GM19025 (cell line): Measurements from ENCODE around the gene HSFX2.
"Not testable (repeated sequence)": the region's sequence is repeated elsewhere in the genome, so short reads cannot be mapped to it uniquely, and the experiment has no call there.

ENCODE experiments used
- ATAC-seq: cut with Tn5 transposase; IDR thresholded peaks from one replicate; pipeline ENCODE4 v1.9.1; 2021; ENCODE audit warnings: mild to moderate bottlenecking, low read depth, moderate library complexity; ENCODE audit not compliant: unreplicated experiment

The HSFX2 gene

DNA sequence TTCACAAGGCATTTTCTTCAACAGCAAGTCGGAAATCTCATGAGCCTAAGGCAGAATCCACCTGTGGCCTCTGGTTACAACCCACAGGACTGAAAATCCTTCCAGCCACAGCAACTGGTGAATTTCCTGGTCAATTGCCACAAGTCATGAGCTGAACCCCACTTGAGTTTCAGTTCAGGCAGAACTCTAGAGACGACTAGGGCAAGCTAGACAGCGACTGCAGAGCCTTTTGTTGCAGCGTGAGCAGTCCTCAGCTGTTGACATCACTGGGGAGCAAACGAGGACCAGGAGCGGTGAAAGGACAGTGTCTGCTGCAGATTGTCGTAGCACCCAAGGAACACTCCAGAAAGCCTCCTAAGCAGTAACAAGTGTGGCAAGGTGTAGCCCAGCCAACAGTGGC is 829 bp upstream of the HSFX2 start:
- not testable (repeated sequence) for ATAC-seq

DNA sequence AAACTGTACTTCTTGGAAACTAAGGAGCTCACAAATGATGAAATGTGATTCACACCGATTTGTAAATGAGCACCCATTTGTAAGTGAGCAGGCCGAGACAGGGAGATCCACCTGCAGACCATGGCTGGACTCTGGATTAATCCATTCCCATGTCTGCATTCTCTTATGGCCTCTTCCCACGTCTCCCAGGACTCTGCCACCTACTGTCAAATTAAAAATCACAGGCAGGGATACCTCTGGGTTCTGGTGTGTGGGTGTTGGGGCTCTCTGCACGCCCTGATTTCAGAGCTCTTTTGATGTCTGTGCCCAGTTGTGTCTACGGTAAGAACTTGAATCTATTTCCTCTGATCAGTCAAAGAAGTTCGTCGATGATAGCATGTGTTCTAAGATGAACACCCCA is 4.1 kb downstream of the HSFX2 start:
- not testable (repeated sequence) for ATAC-seq

GRCh38 chrX:149587359-149587758 is 7.8 kb downstream of the HSFX2 start, which contains the start of gene MAGEA9B:
Gene MAGEA9B, minus strand, starts transcription at chrX:149587459. Its CDS starts 4,280 bp downstream, at chrX:149583179.
- ATAC-seq: not testable (repeated sequence)

- ATAC-seq: not testable (repeated sequence)
Measured at GRCh38 chrX:149585631-149586030, 9.5 kb downstream of the HSFX2 start.

GRCh38 chrX:149573456-149573855 is 21.7 kb downstream of the HSFX2 start:
- peak; percentile 100 for ATAC-seq

- no peak for ATAC-seq
Measured at GRCh38 chrX:149572743-149573142, 22.4 kb downstream of the HSFX2 start.

DNA sequence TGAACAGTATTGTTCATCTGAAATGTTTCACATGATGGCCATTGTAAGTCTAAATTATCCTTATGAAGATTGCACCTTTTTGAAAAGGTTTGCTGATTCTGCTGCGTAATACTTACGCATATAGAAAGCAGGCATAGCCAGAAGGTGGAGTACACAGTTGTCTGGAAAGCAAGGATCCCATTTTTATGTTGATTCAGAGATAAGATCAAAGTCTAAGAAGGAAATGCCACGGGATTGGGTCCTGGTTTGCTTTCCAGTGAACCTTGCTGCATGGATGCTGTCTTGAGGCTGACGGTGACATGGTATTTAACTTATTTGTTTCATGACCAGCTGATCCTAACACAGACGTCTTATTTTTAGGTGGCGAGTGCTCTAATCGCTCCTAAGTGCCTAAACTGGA is 23.3 kb downstream of the HSFX2 start:
- no peak for ATAC-seq

DNA sequence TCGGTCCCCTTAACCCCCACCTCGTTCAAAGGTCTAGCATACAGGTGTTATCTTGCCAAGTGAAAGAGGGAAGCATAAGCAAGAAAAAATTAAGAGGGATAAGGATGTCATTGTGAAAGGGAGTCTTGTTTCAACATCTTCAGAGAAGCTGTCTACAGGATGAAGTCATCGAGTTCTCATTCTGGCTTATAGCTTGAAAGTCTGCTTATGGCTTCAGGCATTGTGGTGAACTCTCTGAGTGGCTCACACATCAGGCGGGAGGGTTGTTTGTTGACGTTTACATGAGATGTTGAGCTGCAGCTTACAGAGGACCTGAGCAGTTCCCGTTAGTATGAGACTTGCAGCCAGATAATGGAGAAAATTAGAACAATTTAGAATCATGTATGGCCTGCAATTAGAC is 24.4 kb downstream of the HSFX2 start:
- ATAC-seq: no peak

GRCh38 chrX:149569770-149570169 is 25.3 kb downstream of the HSFX2 start:
- no peak for ATAC-seq

DNA sequence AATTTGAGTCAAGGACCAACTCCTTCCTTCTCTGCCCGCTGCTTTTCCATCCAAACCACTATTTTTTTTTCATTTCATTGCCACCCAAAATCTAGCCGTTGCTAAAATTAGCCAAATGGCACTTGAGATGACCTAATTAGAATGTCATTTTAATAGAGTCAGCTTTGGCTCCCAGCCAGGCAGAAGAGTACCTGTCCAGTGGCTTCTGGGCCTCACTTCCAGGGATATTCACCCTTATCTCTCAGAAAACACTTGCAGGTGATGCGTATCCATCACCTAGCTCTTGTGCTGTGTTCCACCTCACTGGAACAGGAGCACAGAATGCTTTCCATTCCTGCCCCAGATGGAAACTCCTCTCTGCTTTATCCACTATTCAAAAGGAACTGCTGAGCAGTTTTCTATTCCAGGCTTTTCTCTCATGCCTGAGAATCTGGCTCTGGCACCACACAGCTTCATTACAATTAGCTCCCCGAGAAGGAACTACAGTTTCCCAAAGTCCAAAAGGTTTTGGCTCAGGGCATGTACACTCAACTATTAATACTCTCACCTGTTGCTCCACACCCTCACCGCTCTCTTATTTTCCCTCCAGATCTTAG is 26.3 kb downstream of the HSFX2 start:
- no peak for ATAC-seq

DNA sequence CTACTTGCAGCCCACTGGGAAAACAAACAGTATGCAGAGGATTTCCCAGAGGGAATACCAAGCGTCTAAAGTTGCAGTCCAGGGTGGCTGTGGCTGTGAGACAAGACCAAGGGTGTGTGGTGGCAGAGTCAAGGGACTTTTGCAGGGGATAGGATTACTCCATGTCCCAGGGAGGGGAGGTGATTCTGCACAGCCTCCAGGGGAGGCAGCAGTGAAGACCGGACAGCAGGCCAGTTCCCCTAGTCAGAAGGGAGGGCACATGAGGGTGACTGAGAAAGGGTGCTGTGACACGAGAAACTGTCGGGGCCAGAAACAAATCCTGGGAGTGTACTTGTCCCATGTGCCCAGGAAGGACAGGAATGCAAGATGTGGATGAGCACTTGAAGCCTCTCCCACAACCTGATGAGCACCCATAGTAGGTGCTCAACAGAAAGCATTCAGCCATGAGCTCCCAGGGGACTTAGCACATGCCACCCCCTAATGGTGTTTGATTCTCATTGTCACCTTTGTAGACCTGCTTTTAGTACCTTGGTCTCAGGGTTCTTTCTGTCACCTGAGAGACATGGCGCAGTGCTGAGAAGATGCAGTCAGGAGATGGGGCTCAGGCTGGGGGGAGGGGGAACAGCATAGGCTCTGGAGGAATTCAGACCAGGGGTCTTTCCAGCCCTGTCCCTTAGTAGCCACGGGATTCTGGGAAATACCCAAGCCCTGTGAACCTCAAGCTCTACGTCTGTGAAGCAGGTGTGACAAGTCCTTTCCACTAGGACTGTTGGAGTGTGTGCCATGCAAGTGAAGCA is 27.3 kb downstream of the HSFX2 start:
- ATAC-seq: no peak

DNA sequence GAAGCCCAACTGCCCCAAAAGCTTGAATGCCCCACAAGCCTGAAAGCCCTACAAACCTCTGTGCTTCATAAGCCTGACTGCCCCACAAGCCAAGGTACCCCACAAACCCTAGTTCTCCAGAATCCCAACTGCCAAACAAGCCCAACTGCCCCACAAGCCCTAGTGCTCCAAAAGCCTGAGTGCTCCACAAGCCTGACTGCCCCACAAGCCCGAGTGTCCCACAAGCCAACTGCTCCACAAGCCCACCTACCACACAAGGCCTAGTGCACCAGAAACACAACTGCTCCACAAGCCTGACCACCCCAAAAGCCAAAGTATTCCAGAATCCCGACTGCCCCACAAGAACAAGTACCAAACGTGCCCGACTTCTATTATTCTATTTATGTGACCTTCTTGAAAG is 31.8 kb downstream of the HSFX2 start:
- no peak for ATAC-seq

DNA sequence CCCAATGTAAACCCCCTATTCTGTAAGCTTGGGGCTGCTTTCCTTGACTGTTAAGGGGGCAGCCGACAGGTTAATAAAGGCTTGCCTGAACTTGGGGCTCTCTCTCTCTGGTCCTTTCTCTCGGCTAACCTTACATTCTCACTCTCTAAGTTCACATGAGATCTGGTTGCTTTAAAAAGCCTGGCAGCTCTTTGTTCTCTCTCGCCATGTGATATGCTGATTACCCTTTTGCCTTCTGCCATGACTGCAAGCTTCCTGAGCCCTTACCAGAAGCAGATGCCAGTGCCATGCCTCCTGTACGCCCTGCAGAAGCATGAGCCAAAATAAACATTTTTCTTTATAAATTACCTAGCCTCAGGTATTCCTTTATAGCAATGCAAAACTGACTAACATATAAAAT is 39.9 kb downstream of the HSFX2 start:
- ATAC-seq: not testable (repeated sequence)

DNA sequence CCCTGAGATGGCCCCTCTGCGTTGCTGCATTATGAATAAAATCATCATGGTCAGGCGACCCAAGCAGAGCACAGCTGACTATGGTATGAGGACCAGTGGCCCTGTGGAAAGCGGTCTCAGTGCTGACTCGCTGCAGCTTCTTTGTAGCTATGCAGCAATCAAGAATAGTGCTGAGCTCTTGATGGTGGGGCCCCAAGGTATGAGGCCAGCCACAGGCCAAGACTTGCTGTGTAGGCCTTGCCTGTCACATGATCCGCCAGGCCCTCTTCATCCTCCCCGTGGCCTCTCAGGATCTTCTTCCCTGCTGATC is 43.2 kb downstream of the HSFX2 start:
- not testable (repeated sequence) for ATAC-seq

DNA sequence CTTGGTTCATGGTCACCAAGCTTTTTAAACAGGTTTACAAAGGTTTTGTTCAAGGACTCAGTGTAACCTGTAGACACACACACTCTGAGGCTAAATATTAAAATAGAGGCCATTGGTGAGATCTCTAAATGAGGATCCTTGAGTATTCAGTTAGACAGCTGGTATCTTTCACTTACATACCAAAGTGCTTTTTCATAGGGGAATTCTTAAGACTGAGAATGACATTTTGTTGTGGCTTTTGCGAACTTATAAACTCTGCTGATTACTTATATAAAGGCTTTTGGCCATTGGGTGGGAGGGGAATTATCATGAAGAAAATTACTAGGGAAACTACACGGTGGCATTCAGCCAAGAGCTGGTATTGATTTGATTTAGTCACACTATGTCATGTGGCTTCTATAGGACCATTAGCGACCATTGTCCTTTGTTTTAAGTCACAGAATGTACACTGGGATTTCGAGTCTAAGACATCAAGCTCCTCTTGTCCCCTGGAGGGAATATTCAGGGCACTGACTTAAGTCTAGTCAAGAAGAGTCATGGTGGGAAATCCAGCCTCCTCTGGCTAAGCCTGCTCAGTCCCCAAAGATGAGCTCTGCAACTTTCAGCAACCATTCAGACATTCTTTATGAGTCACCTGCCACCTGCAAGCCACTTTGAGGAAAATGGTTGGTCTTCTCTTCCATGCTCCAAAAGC is 43.7 kb downstream of the HSFX2 start:
- ATAC-seq: not testable (repeated sequence)

GRCh38 chrX:149550454-149550853 is 44.7 kb downstream of the HSFX2 start:
- ATAC-seq: not testable (repeated sequence)

- ATAC-seq: not testable (repeated sequence)
Measured at GRCh38 chrX:149549701-149550100, 45.4 kb downstream of the HSFX2 start, which contains the start of gene HSFX3. Gene HSFX3, minus strand, starts transcription at chrX:149549924. Its CDS starts 72 bp downstream, at chrX:149549852.

DNA sequence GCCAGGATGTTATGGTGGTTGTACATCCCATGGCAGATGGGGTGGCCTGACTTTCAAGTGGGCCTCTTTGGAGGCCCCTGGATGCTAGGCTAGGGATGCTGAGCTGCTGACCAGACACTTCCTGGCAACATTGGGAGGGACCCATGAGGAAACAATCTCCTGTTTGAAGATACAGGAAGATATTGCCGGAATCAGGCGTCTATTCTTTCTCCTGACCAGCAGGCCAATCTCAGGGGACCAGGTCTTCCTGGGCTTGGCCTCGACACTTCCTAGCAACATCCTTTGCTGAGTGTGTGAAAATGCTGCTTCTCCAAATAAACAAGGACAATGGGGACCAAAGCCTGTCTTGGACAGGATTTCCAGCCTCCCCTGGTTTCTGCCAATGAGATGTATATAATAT is 47.3 kb downstream of the HSFX2 start:
- not testable (repeated sequence) for ATAC-seq

- not testable (repeated sequence) for ATAC-seq
Measured at GRCh38 chrX:149546962-149547361, 48.2 kb downstream of the HSFX2 start.

DNA sequence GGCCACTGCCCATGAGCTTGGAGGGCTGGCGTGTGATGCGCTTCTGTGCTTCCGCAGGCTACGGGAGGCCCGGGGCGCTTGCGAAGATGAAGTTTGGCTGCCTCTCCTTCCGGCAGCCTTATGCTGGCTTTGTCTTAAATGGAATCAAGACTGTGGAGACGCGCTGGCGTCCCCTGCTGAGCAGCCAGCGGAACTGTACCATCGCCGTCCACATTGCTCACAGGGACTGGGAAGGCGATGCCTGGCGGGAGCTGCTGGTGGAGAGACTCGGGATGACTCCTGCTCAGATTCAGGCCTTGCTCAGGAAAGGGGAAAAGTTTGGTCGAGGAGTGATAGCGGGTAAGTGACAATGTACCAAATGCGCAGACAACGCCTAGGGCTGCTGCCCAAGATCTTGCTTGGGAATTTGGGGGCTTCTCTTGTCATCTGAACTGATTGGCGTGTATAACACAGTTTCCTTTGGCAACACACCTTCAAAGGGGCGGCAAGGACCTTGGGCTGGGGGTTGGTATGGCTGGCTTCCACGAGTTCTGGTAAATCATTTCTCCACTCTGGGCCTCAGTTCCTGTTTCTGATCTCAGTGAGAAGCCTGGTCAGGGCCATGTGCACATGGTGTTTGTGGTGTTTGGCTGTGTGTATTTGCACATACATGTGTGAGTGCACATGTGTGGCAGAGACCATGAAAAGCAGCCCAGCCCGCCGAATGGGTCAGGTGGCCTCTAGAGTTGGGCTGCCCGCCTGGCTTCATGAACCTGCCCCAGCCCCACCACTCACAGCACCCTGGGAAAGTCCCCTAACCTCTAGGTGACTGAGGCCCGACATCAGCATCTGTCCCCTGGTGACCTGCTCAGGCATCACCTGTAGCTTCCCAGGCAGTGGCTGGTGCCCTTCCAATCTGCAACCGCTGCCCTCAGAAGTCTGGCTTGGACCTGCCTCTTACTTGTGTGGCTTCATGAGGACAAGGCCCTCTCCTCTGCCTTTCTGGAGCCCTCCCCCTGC is 49.3 kb downstream of the HSFX2 start:
- not testable (repeated sequence) for ATAC-seq
